Esophagus mucosa (tissue), 1 donor: ENCODE results near the gene MYLK3. TPM values are rescaled to one million over a fixed set of nuclear protein-coding genes. Genes with fewer than 3 reads are reported as not detected.
"Not testable (repeated sequence)": the region's sequence is repeated elsewhere in the genome, so short reads cannot be mapped to it uniquely, and the experiment has no call there.

Experiments
- ATAC-seq: fragments of 200-7000 bp; cut with Tn5 transposase; one replicate; pipeline ENCODE4 v1.9.1; 2020
- total RNA-seq: library from RNA; stranded (reverse); gene quantifications from one replicate; pipeline ENCODE4 v1.2.4, GENCODE V29; 2023
- donor health status: DM: yes; HTN: yes; CAD: no.

The MYLK3 gene
- total RNA-seq, 1 donor from 2014 or later = 0.08 TPM

GRCh38 chr16:46689365-46690280 lies 58.5 kb downstream of the MYLK3 start, which contains the start of gene ORC6:
Gene ORC6, plus strand, starts transcription at chr16:46689659. Its CDS starts 47 bp downstream, at chr16:46689706.
- ATAC-seq = peak; percentile 90

GRCh38 chr16:46688654-46689364 lies 59.3 kb downstream of the MYLK3 start, which contains the start of gene VPS35:
Gene VPS35, minus strand, starts transcription at chr16:46689178. Its CDS starts 45 bp downstream, at chr16:46689133.
- ATAC-seq = peak; percentile 98

- peak; percentile 37 for ATAC-seq
These were observed 60.0 kb downstream of the MYLK3 start for GRCh38 chr16:46688101-46688653.

GRCh38 chr16:46687486-46687885 lies 60.7 kb downstream of the MYLK3 start:
- no peak for ATAC-seq

GRCh38 chr16:46686815-46687473 lies 61.2 kb downstream of the MYLK3 start:
- no peak for ATAC-seq

GRCh38 chr16:46681867-46682266 lies 66.3 kb downstream of the MYLK3 start:
- not testable (repeated sequence) for ATAC-seq

GRCh38 chr16:46677943-46678342 lies 70.2 kb downstream of the MYLK3 start:
- ATAC-seq = not testable (repeated sequence)

- ATAC-seq = peak; percentile 91
These were observed 74.7 kb downstream of the MYLK3 start for GRCh38 chr16:46673320-46674013.

- no peak for ATAC-seq
These were observed 86.0 kb downstream of the MYLK3 start for GRCh38 chr16:46662123-46662522.

GRCh38 chr16:46658925-46659324 lies 89.2 kb downstream of the MYLK3 start:
- peak; percentile 43 for ATAC-seq

Other genes starting within 250 kb of the MYLK3 start
- gene SHCBP1, start 127.0 kb downstream of the MYLK3 start, total RNA-seq = 7.7 TPM
- 71.8 TPM for gene VPS35, start 59.2 kb downstream of the MYLK3 start, total RNA-seq
- 7.2 TPM for gene ORC6, start 58.7 kb downstream of the MYLK3 start, total RNA-seq
- 5.9 TPM for gene C16orf87, start 82.8 kb upstream of the MYLK3 start, total RNA-seq
- gene GPT2, start 136.0 kb upstream of the MYLK3 start, total RNA-seq = 92.0 TPM
- 44.6 TPM for gene DNAJA2, start 225.3 kb upstream of the MYLK3 start, total RNA-seq